Right ventricle myocardium superior (tissue), 1 donor: Measurements from ENCODE around the gene NUPR1. TPM values are rescaled to one million over a fixed set of nuclear protein-coding genes. Genes with fewer than 3 reads are reported as not detected.
A peak's percentile ranks its signal among the peaks of the same experiment; 100 is the strongest.
"Not testable (repeated sequence)": the region's sequence is repeated elsewhere in the genome, so short reads cannot be mapped to it uniquely, and the experiment has no call there.

ENCODE experiments used
- ATAC-seq: fragments of 200-7000 bp; cut with Tn5 transposase; one replicate; pipeline ENCODE4 v1.9.1; 2020; ENCODE audit warnings: mild to moderate bottlenecking; ENCODE audit not compliant: poor library complexity
- DNase-seq: peaks from one replicate; pipeline ENCODE4 v3.0.0-alpha.2; 2020
- intact Hi-C: fragments of 100-400 bp; cut with DNase I; formaldehyde crosslinking; loops from one replicate; pipeline ENCODE4 v1.11.2; 2022
- total RNA-seq: library from RNA; stranded (reverse); fragmentation: NEBNext Ultra II Directional; extraction: Animal tissue kit (Norgen Biotek cat#: 25700); gene quantifications from one replicate; pipeline ENCODE4 v1.2.1, GENCODE V29; 2021
- donor health status: DM: no; HTN: yes; CAD: no; lungs with severe emphysema.

Gene NUPR1
- total RNA-seq, 1 donor from 2014 or later: 47.3 TPM

DNA sequence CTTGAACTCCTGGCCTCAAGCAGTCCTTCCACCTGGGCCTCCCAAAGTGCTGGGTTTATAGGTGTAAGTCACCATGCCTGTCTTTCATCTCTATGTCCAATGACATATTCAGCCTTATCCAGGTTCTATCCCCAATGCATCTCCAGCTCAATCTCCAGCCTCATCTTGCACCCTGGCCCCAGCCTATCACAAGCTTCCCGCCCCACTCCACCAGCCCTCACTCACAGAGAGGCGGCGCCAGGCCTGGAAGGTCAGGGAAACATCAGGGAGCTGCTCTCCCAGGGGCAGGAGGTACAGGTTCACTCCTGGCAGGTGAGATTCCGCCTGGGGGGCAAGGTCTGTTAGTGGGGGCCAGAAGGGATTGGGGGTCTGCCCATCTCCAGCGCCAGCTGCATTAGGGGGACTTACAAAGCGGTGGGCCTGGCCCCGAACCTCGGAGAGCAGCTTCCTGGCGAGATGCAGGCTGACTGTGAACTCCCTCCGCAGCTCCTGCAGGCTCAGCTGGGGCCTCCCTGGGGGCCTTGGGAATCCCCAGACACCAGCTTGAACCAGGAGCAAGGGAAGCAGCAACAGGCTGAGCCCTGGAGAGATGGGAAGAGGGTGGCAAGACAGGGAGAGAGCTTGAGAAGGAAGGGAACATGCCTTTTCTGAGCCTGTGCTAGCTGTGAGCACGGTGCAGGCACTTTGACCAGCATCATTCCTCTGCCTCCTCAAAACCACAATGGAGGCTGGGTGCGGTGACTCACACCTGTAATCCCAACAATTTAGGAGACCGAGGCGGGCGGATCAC lies 35.1 kb downstream of the NUPR1 start:
- ATAC-seq: no peak
- intact Hi-C loops: no loop called here
- no peak for DNase-seq

DNA sequence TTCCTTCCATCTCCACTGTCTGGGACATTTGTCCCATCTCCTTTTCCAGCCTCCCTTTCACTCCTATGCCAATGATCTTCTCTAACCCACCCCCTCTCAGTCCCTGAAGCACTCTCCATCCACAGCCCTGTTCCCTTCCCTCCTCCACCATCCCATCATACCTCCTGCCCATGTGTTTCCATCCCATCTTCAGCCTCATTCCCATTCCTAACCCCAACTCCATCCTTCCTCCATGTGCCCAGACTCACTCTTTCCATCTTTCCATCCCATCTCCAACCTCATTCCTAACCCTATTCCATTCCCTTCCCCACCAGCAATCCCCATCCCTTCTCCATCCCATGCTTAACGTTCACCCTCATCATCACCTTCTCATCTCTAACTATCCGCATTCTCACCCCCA lies 36.5 kb downstream of the NUPR1 start:
- intact Hi-C loops: no loop called here
- ATAC-seq: no peak
- no peak for DNase-seq

- ATAC-seq (no peak), DNase-seq (no peak)
- intact Hi-C loops: no loop called here
These were observed 37.2 kb downstream of the NUPR1 start for GRCh38 chr16:28501258-28502232.

GRCh38 chr16:28500476-28501180 lies 38.1 kb downstream of the NUPR1 start:
- intact Hi-C loops, DNase-seq, ATAC-seq: not testable (repeated sequence)

- intact Hi-C loops: no loop called here
These were observed 38.9 kb downstream of the NUPR1 start for GRCh38 chr16:28499854-28500253.

DNA sequence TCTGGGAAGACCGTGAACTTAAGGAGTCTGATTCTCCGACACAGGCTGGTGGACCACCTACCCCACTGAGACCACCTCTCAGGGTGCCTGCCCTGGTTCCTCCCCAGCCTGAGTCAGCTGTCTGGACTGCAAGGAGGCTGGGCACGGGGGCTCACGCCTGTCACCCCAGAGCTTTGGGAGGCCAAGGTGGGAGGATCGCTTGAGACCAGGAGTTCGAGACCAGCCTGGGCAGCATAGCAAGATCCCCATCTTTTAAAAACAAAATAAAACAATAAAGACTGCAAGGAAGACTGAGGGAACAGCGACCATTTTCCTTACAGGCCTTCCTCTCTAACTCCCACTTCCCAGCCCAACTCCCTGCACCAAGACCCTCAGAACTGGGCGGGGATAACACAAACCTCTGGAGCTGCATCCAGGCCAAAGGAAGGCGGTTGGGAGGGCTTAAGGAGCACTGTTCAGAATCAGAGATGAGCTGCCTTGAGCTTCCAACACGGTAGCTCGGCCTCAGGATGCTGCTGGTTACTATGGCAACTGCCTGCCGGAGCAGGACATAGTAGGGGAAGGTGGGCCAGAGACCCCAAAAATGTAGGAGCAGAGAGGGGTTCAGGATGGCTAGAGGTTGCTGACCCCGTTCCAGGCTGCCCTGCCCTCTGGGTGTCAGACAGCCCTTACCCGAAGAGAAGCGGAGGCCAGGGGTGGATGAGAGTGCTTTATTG lies 40.0 kb downstream of the NUPR1 start:
- no peak for DNase-seq
- intact Hi-C loops: no loop called here
- no peak for ATAC-seq

More at GRCh38 chr16:28499854-28500253, 38.9 kb downstream of the NUPR1 start:
- no peak for ATAC-seq
- DNase-seq: no peak

GRCh38 chr16:28497861-28498599 lies 40.7 kb downstream of the NUPR1 start:
- ATAC-seq: no peak
- DNase-seq: no peak
- intact Hi-C loops: no loop called here

GRCh38 chr16:28497386-28497785 lies 41.4 kb downstream of the NUPR1 start:
- intact Hi-C loops: no loop called here
- DNase-seq (no peak), ATAC-seq (no peak)

DNA sequence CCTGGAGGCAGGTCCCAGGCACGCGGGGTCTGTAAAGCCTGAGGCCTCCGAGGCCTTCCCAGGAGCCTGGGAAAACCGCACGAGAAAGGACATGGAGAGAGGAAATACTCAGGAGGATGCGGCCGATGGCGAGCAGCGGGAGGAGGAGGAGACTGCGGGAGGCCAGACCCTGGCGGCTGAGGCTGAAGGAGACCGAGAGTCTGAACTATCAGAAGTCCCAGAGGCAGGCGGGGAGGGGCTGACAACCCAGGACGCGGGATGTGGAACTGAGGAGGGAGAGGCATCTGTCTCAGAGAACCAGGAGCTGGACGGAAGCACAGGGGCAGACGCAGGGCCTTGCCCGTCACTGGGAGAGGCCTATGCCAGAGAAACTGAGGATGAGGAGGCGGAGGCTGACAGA lies 41.9 kb downstream of the NUPR1 start:
- ATAC-seq: no peak
- no peak for DNase-seq
- intact Hi-C loops: no loop called here

DNA sequence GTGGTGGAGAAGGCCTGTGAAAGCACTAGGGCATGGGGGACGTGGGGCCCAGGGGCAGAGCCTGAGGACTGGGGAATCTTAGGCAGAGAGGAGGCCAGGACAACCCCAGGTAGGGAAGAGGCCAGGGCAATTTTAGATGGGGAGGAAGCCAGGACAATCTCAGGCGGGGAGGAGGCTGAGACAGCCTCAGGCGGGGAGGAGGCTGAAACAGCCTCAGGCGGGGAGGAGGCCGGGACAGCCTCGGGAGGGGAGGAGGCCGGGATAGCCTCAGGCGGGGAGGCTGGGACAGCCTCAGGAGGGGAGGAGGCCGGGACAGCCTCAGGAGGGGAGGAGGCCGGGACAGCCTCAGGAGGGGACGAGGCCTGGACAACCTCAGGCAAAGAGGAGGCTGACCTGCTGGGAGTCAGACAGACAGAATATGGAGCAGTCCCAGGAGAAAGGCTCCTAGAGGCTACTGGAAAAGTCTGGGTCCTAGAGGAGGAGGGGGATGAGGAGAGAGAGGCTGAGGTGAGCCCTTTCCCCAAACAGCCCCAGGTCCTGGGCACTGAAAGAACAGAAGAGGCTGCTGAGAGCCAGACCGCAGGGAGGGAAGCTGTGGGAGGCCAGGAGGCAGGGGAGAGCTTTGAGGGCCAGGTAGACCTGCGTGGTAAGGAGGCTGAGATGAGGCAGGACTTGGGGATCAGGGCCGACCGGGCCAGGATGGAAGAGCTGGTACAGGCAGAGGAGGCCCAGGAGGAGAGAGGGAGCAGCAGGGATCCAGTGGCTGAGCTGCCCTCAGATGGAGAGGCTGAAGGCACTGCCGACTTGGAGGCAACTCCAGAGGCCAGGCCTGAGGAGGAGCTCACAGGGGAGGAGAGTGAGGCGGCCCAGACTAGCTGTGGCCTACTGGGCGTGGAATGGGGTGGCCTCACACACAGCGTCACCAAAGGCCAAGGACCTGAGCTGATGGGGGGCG lies 42.7 kb downstream of the NUPR1 start:
- no peak for ATAC-seq
- intact Hi-C loops: no loop called here
- no peak for DNase-seq

DNA sequence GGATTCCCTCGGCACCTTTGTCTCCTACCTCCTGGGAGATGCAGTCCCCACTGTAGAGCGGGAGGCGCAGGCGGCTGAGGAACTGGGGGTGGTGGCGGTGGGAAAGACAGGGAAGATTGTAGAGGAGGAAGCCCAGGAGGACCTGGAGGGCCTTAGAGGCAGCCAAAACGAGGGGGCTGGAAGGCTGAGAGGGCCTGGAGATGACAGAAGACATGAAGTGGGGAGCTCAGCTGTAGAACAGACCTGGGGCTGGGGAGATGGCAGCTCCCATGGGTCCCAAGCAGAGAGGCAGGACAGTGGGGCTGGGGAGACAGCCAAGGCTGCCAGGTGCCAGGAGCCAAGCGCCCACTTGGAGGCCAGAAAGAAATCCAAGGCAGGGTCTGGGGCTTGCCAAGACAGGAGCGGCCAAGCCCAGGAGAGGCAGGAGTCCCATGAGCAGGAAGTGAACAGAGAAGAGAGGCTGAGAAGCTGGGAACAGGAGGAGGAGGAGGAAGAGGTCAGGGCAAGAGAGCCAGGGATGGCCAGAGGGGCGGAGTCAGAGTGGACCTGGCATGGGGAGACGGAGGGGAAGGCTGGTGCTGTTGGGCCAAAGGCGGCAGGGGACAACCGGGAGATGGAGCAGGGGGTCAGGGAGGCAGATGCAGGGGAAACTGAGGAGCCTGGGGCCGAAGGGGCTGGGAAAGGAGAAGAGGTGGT lies 43.5 kb downstream of the NUPR1 start:
- DNase-seq (no peak), ATAC-seq (no peak)
- intact Hi-C loops: no loop called here

DNA sequence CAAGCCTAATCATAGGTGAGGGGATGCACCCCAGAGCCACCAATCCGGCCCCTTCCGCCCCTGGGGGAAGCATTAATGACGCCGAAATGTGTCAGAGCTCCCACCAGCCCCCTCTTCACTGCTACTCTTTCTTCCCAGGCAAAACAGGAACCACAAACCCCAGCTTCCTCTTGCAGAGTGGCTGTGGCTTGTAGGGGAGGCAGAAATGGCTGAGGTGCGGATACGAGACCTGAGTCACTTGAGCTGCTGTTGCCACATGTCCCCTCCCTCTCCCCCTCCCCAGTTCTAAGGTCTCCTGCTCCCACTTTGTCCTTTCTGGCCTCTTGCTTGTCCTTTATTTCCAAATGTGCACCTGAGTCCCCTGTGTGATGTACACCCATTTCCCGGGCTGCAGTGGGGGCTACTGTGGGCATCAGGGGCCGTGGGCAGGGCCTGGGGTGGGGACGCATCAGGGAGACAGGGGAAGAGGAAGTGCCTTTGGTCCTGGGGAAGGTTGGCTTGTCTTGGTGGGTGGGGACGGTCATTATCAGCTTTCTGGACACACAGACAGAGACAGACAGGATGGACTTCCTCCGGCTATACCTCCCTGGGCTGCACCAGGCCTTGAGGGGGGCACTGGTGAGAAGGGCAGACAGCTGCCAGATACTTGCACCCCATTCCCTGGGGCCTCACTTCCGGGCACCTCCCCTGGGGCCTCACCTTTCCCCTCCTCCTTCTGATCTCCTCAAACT lies 44.5 kb downstream of the NUPR1 start, which contains the start of gene APOBR:
Gene APOBR (plus strand): TSS at position 523 of the 731 bp plus-strand sequence. CDS start 39 bp downstream, at position 562.
- intact Hi-C loops: loop anchor here (5.0 kb wide), 2 partner anchors 43 to 58 kb away; partner anchors contain the start of genes NUPR1 and SGF29
- DNase-seq (peak; percentile 65), ATAC-seq (no peak)

GRCh38 chr16:28492511-28492910 lies 46.3 kb downstream of the NUPR1 start:
- DNase-seq: no peak
- intact Hi-C loops: loop anchor here (5.0 kb wide), 2 partner anchors 45 to 60 kb away; partner anchors contain the start of genes NUPR1 and SGF29
- ATAC-seq: no peak

GRCh38 chr16:28491970-28492474 lies 46.8 kb downstream of the NUPR1 start, which contains the start of gene CLN3:
CLN3 (minus strand) TSS chr16:28492074; CDS start chr16:28491759, 315 bp downstream.
- intact Hi-C loops: loop anchor here (5.0 kb wide), 2 partner anchors 45 to 60 kb away; partner anchors contain the start of genes NUPR1 and SGF29
- DNase-seq (peak; percentile 94), ATAC-seq (peak; percentile 98)
